ENCODE measurements around the gene PPIF.

GRCh38 chr10:79404690-79405131, 57.4 kb downstream of the PPIF start:
- TF ChIP-seq CTCF (IDR thresholded peaks at IDR 0.05 in 8 of 11, conservative IDR thresholded peaks at IDR 0.05 in 3 of 11) (no peak), POLR2A (IDR thresholded peaks at IDR 0.05) (no peak), POLR2AphosphoS5 (IDR thresholded peaks at IDR 0.05) (no peak)
